GM18505 (cell line): ENCODE measurements around the gene CHRM3.

Source experiments
- ATAC-seq: cut with Tn5 transposase; IDR thresholded peaks from one replicate; pipeline ENCODE4 v1.9.1; 2021; ENCODE audit not compliant: unreplicated experiment
- POLR2A ChIP-seq: IDR thresholded peaks from 4 replicates; pipeline ENCODE4 v1.6.1; 2011; ENCODE audit warnings: borderline replicate concordance; ENCODE audit not compliant: insufficient read depth, insufficient read length; ENCODE audit errors: extremely low read depth

The CHRM3 gene

DNA sequence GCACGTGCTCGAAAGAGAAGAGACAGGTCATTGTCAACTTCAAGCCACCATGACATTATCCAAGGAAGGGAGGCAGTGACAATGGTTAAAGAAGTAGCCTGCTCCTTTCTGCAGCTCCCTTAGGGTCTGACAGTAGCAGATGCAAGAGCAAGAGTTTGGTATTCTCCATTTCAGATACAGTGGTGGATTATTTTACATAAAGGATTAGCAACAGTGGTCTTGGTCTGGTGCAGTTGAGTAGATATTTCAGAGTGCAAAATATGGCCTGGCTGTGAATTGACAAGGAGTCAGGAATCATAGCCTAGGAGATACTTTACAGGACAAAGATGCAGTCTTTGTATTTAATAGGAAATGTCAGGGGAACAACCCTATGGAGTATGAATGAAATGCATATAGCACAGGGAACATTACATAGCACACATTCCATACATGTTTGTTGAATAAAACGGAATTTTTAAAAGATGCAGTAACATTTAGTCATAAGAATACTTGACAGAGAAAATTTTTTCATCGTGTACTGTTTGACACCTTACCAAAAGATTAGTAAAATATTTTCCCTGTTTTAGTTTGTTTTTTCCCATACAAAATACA is 41.8 kb downstream of the CHRM3 start:
- TF ChIP-seq POLR2A, result no peak
- no peak for ATAC-seq

DNA sequence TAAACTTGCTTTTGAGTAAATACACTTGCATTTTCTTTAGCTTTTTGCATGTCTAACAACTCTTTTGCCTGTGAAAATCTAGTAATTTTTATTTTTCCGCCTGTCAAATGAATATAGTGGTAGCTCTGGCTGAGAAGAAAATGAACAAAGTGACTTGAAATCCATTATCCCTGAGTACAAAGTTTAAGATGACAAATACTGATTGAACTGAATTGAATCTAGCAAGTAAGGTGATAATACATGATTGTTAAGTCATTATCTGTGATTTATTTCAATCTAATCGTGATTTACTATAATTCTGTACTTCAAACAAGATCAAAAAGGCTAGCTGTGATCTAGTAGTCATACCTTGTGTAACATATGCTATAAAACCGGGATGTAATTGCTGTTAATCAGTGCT is 42.8 kb downstream of the CHRM3 start:
- no peak for TF ChIP-seq POLR2A
- no peak for ATAC-seq

DNA sequence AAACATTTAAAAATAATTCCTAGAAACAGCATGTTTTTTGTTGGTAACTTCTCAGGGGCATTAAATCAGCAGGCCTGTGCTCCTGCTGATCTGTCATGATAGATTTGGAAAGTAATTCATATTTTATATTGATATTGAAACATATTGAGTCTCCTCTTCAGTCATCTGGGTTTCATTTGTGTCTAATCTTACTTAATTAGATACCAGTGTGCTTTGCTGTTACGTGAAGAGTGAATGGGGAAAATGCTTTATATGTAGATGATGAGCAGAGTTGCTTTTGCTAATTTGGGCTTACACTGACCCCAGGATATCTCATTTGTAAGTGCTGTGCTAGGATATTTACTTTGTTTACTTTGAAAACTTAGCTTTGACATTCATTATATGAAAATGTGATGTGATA is 45.9 kb downstream of the CHRM3 start:
- no peak for ATAC-seq
- no peak for TF ChIP-seq POLR2A

DNA sequence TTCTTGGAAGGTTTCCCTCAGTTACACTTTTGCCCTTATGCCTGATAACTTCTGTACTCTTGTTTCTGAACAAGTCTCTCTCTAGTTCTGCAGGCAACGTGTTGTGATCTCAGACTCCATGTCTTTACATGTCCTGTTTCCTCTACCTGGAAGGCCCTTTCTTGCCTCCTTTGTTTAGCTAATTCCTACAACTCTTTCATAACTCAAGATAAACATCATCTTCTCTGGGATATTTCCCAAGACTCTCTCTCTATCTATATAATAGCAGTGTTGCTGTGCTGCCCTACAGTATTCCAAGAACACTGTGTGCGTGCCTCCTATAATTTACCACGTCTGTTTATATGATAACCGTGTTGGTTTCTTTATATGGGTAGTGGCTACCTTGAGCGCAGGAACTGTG is 47.8 kb downstream of the CHRM3 start:
- no peak for TF ChIP-seq POLR2A

More for the DNA sequence above, 47.8 kb downstream of the CHRM3 start:
- no peak for ATAC-seq
